GM18907 (cell line): Measurements from ENCODE around the gene CDK5RAP1.

Experiments used
- ATAC-seq: cut with Tn5 transposase; IDR thresholded peaks from one replicate; pipeline ENCODE4 v1.9.1; 2021; ENCODE audit warnings: mild to moderate bottlenecking, moderate library complexity; ENCODE audit not compliant: unreplicated experiment

Gene CDK5RAP1

GRCh38 chr20:33388268-33388667, 13.1 kb downstream of the CDK5RAP1 start:
- ATAC-seq, result no peak

DNA sequence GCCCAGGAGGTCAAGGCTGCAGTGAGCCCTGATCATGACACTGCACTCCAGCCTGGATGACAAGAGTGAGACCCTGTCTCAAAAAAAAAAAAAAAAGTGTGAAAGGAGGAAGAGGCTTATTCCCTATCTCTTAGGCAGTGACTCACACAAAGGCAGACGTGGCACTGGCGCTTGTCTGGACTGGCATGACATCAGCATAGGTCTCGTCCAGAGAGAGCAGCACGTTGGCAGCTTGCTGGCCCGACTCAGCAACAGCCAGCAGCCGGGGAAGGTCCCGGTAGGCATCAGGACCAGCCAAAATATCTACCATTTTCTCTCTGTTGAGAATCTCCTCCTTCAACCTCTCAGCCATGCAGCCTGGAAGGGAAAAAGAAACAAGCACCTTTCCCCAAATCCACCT, 14.1 kb downstream of the CDK5RAP1 start:
- no peak for ATAC-seq

DNA sequence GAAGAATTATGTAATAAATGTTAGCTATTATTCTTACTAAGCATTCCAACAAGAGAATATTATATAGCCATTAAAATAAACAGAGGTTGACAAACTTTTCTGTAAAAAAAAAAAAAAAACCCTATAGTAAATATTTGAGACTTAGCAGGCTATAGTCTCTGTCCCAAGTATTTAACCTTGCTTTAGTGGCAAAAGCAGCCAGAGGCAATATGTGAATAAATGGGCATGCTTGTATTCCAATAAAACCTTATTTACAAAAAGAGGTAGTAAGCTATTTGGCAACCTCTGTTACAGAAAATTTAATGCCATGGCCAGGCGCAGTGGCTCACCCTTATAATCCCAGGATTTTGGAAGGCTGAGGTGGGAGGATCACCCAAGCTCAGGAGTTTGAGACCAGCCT, 14.6 kb downstream of the CDK5RAP1 start:
- ATAC-seq, result no peak

- ATAC-seq, result no peak
Measured at GRCh38 chr20:33377366-33377765, 24.0 kb downstream of the CDK5RAP1 start.

- no peak for ATAC-seq
Measured at GRCh38 chr20:33373735-33374605, 27.3 kb downstream of the CDK5RAP1 start.

DNA sequence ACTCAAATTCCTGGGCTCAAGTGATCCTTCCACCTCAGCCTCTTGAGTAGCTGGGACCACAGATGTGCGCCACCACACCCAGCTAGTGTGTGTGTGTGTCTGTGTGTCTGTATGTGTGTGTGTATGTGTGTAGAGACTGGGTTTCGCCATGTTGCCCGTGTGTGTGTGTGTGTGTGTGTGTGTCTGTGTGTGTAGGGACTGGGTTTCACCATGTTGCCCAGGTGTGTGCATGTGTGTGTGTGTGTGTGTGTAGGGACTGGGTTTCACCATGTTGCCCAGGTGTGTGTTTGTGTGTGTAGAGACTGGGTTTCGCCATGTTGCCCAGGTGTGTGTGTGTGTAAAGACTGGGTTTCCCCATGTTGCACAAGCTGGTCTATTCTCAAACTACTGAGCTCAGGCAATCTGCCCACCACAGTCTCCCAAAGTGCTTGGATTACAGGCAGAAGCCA, 28.3 kb downstream of the CDK5RAP1 start:
- no peak for ATAC-seq

- no peak for ATAC-seq
Measured at GRCh38 chr20:33370291-33370690, 31.0 kb downstream of the CDK5RAP1 start.

- no peak for ATAC-seq
Measured at GRCh38 chr20:33362898-33363297, 38.4 kb downstream of the CDK5RAP1 start.

DNA sequence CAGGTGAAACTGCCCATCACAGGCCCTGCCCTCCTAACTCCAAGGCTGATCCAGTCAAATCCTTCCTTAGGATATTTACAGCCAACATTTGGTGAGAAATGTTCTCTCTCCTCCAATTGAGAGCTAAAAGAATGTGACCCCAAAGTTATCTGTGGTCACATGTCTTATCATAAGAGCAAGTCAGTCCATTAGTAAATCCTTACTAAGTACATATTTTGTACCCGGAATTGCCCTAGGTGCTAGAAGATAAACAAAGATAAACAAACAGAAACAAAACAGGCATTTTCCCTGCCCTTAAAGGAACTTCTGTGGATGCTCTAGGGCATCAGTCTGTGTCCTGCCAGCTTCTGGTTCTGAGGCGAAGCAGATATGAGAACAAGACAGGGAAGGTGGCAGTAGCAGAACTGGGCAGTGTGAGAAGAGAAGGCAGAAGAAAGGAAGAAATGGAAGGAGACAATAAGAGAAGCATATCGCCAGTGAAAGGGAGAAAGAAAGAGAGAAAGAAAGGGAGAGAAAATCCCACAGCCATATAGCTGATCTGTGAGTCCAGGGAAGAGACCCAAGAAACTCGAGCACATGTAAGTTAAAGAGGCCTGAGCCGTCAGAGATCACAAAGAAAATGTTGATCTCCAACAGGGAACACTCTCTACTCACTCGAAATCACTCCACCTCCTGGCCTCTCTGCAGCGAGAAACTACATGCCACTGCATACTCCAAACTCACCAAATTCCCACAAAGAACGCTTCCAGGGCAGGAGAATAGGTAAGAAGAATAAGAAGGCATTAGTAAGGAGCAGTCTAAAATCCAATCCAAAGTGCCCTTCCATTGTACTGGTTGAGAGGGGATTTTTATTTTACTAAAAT, 41.7 kb downstream of the CDK5RAP1 start:
- no peak for ATAC-seq

- no peak for ATAC-seq
Measured at GRCh38 chr20:33353013-33353402, 48.3 kb downstream of the CDK5RAP1 start.

- ATAC-seq, result no peak
Measured at GRCh38 chr20:33352258-33353012, 48.9 kb downstream of the CDK5RAP1 start.

GRCh38 chr20:33351696-33352095, 49.6 kb downstream of the CDK5RAP1 start:
- no peak for ATAC-seq

GRCh38 chr20:33349493-33349892, 51.8 kb downstream of the CDK5RAP1 start:
- no peak for ATAC-seq

DNA sequence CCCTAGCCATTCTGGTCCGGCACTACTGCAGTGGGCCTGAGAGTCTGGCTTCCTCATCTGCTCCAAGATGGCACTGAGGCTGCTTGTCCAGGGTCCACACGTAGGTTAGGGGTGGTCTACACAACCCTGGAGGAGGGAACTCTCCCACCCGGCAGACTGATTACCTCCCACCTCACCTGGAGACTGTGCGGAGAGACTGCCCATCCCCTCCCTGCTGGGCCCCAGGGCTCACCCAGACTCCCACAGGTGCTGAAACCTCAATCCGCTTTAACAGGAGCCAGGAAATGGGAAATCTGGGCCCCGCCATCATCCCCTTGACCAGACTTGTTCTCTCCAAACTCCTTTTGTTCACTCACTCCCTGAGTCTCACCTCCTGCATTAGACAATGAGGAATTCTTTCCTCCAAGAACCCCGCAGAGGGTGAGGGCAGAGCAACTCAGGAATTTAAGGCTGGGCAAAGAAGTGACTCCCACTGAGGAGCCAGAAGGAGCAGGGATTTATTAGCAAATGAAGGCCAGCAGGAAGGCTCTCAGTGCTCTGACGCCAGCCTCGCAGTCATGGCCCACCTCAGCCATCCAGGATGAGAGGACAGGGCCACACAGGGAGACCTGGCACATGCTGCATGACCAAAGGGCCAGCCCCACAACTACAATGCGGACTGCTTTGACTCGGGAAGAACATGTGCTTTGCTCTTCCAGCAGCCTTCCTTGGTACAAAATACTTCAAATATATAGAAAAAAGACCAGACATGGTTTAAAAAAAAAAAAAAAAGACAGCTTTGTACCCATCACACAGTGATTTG, 53.0 kb downstream of the CDK5RAP1 start:
- no peak for ATAC-seq

- no peak for ATAC-seq
Measured at GRCh38 chr20:33345342-33345741, 56.0 kb downstream of the CDK5RAP1 start.

DNA sequence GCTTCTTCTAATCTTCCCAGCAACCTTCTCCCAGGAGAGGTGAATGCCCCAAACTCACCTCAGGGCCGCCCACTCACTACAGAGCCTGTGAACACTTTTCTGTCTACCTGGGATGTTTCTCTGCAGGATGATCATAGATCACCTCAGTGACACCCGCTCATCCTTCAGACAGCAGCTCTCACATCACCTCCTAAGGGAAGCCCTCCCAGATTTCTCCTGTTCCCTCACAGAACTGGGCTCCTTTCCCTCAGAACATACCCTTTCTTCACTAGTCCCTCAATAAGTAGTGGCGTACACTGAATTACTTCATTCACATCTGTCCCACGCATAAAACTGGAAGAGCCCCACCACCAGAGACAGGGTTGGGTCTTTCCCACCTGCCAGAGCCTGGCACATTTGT, 57.8 kb downstream of the CDK5RAP1 start:
- ATAC-seq, result no peak

DNA sequence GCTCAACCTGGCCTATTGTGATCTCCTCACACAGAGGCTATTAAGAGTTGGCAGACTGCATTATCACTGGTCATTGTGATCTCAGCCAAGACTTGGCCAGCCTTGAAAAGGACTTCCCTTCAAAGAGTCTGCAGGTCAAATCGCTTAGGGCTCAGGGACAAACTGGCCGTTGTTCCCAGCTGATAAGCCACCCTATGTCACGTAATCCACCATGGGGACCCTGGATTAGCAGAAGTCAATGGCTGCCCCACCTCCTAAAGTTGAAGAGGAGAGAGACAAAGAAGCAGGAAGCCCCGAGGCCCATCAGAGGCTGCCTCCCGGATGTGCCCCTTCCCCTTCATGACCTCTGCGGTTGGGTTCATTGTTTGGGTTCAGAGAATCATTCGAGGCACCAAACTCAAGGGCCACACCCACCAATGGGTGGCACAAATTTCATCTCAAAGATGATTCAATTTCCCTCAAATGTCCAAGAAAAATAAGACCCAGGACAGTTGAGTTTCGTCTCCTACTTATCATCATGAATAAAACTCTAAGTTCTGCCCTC, 61.7 kb downstream of the CDK5RAP1 start:
- ATAC-seq, result no peak

DNA sequence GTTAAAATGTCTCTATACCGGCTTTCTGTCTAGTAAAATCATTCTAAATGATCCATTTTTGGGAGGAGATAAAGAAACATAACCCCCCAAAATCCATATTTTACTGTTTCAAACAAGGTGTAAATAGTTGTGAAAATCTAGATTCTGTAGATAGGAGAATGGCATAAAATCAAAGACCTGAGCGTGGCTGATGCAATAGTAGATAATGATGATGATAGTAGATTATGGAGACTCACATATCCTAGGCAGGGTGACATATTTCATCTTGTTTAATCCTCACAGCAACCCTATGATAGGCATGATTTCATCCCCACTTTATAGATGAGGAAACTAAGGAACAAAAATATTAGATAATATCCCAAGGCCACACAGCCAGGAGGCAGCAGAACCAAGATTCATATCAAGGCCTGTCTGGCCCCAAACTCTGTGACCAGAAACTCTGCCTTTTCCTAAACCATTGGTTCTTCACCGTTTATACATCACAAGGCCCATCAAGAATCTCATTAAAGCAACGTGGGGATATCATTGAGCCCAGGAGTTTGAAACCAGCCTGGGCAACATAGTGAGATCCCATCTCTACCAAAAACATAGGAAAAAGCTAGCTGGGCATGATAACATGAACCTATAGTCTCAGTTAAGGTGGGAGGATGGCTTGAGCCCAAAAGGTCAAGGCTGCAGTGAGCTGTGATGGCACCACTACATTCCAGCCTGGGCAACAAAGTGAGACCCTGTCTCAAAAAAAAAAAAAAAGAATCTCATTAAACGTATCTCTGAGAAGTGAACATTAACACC, 62.7 kb downstream of the CDK5RAP1 start:
- ATAC-seq, result no peak

DNA sequence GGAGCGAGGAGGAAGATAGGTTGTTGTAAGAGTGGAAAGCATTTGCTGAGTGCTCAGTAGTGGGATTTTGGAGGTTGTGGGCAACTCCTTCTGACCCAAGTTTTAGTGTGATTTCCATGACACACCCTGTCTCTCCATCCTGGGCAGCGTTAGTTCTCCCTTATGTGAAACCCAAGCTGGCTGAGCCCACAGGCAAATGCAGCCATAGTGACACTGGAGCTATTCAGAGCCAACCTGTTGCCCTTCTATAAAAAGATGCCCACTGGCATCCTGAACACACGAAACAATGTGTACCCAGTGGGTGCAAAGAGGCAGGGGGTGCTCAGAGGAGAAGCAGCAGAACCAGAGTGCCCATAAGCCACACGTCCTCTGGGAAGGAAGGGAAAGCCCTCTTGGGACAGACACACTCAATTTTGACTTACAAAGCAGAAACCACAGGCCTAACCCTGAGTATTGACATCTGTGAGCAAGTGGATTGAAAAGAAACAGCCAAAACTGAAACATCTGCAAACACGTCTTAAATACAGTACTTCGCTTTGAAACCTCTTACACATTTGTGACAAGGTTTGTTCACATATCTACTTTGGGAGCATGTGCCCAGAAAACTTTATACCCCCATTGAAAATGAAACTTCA, 63.7 kb downstream of the CDK5RAP1 start:
- no peak for ATAC-seq
